HEK293 (cell line): Measurements from ENCODE around the gene RAPGEF5.
A peak's percentile ranks its signal among the peaks of the same experiment; 100 is the strongest.

Source experiments
- CTCF ChIA-PET: fragments of 350-600 bp; formaldehyde crosslinking; extraction: SDS; loops from one replicate; lab custom pipeline; 2021; ENCODE audit warnings: antibody characterized with exemption; lab: Yijun Ruan, JAX
- POLR2A ChIA-PET: fragments of 300-600 bp; formaldehyde crosslinking; extraction: SDS; loops from one replicate; lab custom pipeline; 2020; ENCODE audit warnings: antibody characterized with exemption, inconsistent platforms; lab: Yijun Ruan, JAX
- H3K27ac ChIP-seq: fragments of 200-500 bp; sonication (Bioruptor generic); 2 replicates; pipeline ENCODE4 v1.5.1; 2014; ENCODE audit warnings: low read depth, low read length, control low read depth, inconsistent platforms; ENCODE audit errors: extremely low read depth
- H3K36me3 ChIP-seq, 2 experiments: fragments of 200-500 bp in 1 of 2; sonication (Bioruptor generic) in 1 of 2; 1 replicate in 1 of 2; 2 replicates in 1 of 2; pipeline ENCODE4 v1.5.1; 2014 to 2017; ENCODE audit warnings: inconsistent platforms in 2 of 2, low read length in 2 of 2; ENCODE audit not compliant: control insufficient read depth in 2 of 2, insufficient read depth in 1 of 2
- H3K4me1 ChIP-seq: fragments of 200-500 bp; sonication (Bioruptor generic); 2 replicates; pipeline ENCODE4 v1.5.1; 2014; ENCODE audit warnings: mild to moderate bottlenecking, low read length, inconsistent platforms; ENCODE audit not compliant: control insufficient read depth, insufficient read depth
- H3K4me3 ChIP-seq: 2 replicates; pipeline ENCODE4 v1.5.1; 2011; ENCODE audit warnings: low read depth, mild to moderate bottlenecking, control low read depth, low read length, moderate library complexity
- H3K9me3 ChIP-seq: fragments of 200-500 bp; sonication (Bioruptor generic); 2 replicates; pipeline ENCODE4 v1.5.1; 2014; ENCODE audit warnings: low read depth, low read length, inconsistent platforms; ENCODE audit not compliant: control insufficient read depth, insufficient read depth
- CTCF ChIP-seq: fragments of 450-650 bp; formaldehyde crosslinking; IDR thresholded peaks from 2 replicates; pipeline ENCODE4 v1.5.1; 2016; ENCODE audit warnings: missing biosample characterization, missing genetic modification characterization
- IKZF3 ChIP-seq: fragments of 450-650 bp; IDR thresholded peaks from 2 replicates; pipeline ENCODE4 v1.5.0; 2018; ENCODE audit warnings: missing biosample characterization, mild to moderate bottlenecking, missing genetic modification characterization, moderate library complexity
- KLF9 ChIP-seq: fragments of 450-650 bp; formaldehyde crosslinking; IDR thresholded peaks from 2 replicates; pipeline ENCODE4 v1.5.1; 2016; ENCODE audit warnings: missing biosample characterization, missing genetic modification characterization, low read depth
- MZF1 ChIP-seq: fragments of 450-650 bp; formaldehyde crosslinking; IDR thresholded peaks from 2 replicates; pipeline ENCODE4 v1.5.1; 2017; ENCODE audit warnings: missing biosample characterization, missing genetic modification characterization, borderline replicate concordance
- SCRT2 ChIP-seq: fragments of 450-650 bp; formaldehyde crosslinking; IDR thresholded peaks from 2 replicates; pipeline ENCODE4 v1.5.1; 2016; ENCODE audit warnings: missing biosample characterization, missing genetic modification characterization
- SETDB1 ChIP-seq: IDR thresholded peaks from one replicate; pipeline ENCODE4 v1.6.1; 2017; ENCODE audit warnings: mild to moderate bottlenecking, low read length, moderate library complexity, mixed read lengths; ENCODE audit not compliant: insufficient read length
- ZBTB17 ChIP-seq: fragments of 450-650 bp; formaldehyde crosslinking; IDR thresholded peaks from 2 replicates; pipeline ENCODE4 v1.5.1; 2016; ENCODE audit warnings: missing biosample characterization, missing genetic modification characterization
- ZEB2 ChIP-seq: fragments of 450-650 bp; formaldehyde crosslinking; IDR thresholded peaks from 2 replicates; pipeline ENCODE4 v1.5.1; 2016; ENCODE audit warnings: missing biosample characterization, missing genetic modification characterization
- ZFHX2 ChIP-seq: fragments of 450-650 bp; formaldehyde crosslinking; conservative IDR thresholded peaks from 2 replicates; pipeline ENCODE4 v1.5.1; 2016; ENCODE audit warnings: missing biosample characterization, missing genetic modification characterization
- ZNF114 ChIP-seq: fragments of 450-650 bp; formaldehyde crosslinking; IDR thresholded peaks from 2 replicates; pipeline ENCODE4 v1.5.0; 2017; ENCODE audit warnings: missing biosample characterization, missing genetic modification characterization
- ZNF214 ChIP-seq: fragments of 450-650 bp; formaldehyde crosslinking; IDR thresholded peaks from 2 replicates; pipeline ENCODE4 v1.5.1; 2017; ENCODE audit warnings: missing biosample characterization, mild to moderate bottlenecking, missing genetic modification characterization, borderline replicate concordance
- ZNF280C ChIP-seq: fragments of 450-650 bp; formaldehyde crosslinking; IDR thresholded peaks from 2 replicates; pipeline ENCODE4 v1.5.1; 2016; ENCODE audit warnings: missing biosample characterization, missing genetic modification characterization
- ZNF423 ChIP-seq: fragments of 450-650 bp; formaldehyde crosslinking; IDR thresholded peaks from 2 replicates; pipeline ENCODE4 v1.5.1; 2016; ENCODE audit warnings: missing biosample characterization, missing genetic modification characterization
- ZNF433 ChIP-seq: fragments of 450-650 bp; formaldehyde crosslinking; IDR thresholded peaks from 2 replicates; pipeline ENCODE4 v1.5.1; 2016; ENCODE audit warnings: missing biosample characterization, missing genetic modification characterization, low read depth
- ZNF473 ChIP-seq: fragments of 450-650 bp; formaldehyde crosslinking; IDR thresholded peaks from 2 replicates; pipeline ENCODE4 v1.5.1; 2017; ENCODE audit warnings: missing biosample characterization, missing genetic modification characterization
- ZNF514 ChIP-seq: fragments of 450-650 bp; formaldehyde crosslinking; IDR thresholded peaks from 2 replicates; pipeline ENCODE4 v1.5.1; 2016; ENCODE audit warnings: missing biosample characterization, missing genetic modification characterization
- ZNF626 ChIP-seq: fragments of 450-650 bp; sonication (Bioruptor Pico); formaldehyde crosslinking; IDR thresholded peaks from 2 replicates; pipeline ENCODE4 v1.5.1; 2018; ENCODE audit warnings: missing biosample characterization, missing genetic modification characterization, inconsistent platforms
- ZNF658 ChIP-seq: fragments of 450-650 bp; formaldehyde crosslinking; IDR thresholded peaks from 2 replicates; pipeline ENCODE4; 2016; ENCODE audit warnings: missing biosample characterization, missing genetic modification characterization
- ZNF704 ChIP-seq: fragments of 450-650 bp; formaldehyde crosslinking; IDR thresholded peaks from 2 replicates; pipeline ENCODE4 v1.5.1; 2016; ENCODE audit warnings: missing biosample characterization, missing genetic modification characterization
- ZSCAN30 ChIP-seq: fragments of 450-650 bp; IDR thresholded peaks from 2 replicates; pipeline ENCODE4 v1.5.1; 2018; ENCODE audit warnings: missing biosample characterization, mild to moderate bottlenecking, missing genetic modification characterization, moderate library complexity
- TF ChIP-seq, protein P1 (sequence below): fragments of 450-650 bp; formaldehyde crosslinking; IDR thresholded peaks from 2 replicates; pipeline ENCODE4 v1.5.1; 2016; ENCODE audit warnings: missing biosample characterization, missing genetic modification characterization

Gene RAPGEF5

DNA sequence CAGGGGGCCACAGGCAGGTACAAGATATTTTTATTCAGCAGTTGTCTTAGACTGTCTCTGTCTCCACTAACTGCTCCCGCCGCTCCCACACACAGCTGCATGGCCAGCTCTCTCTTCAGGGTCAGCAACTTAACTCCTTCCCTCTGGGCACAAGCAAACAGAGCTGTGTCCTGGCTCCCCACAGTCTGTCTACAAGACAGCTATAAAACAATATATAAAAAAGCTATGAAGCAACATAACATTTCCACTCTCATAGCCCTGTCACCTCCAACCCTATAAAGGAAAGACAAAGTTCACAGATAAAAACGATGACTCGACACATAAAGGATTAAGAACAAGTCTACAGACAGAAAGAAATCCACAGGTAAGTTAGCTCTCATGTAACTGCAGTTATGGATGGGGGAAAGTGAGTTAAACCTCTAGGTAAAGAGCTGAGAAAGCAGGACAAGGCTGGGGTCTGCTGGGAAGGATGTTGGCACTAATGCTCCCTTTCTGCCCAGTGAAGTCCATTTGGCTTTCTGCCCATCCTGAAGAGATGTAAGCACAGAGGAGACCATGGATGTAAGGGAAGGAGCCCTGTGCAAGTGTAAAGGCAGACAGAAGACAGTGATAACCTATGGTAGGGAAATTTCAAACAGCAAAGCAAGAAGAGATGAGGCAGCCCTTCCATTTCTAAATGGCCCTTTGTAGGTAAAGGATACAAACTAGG is 27.0 kb downstream of the RAPGEF5 start:
- TF ChIP-seq SCRT2 (0 out of 2 replicates have a peak, but pooled peaks have one; percentile 31), ZBTB17 (tag by site-specific recombination) (peak; percentile 85)
- TF ChIP-seq, protein P1, sequence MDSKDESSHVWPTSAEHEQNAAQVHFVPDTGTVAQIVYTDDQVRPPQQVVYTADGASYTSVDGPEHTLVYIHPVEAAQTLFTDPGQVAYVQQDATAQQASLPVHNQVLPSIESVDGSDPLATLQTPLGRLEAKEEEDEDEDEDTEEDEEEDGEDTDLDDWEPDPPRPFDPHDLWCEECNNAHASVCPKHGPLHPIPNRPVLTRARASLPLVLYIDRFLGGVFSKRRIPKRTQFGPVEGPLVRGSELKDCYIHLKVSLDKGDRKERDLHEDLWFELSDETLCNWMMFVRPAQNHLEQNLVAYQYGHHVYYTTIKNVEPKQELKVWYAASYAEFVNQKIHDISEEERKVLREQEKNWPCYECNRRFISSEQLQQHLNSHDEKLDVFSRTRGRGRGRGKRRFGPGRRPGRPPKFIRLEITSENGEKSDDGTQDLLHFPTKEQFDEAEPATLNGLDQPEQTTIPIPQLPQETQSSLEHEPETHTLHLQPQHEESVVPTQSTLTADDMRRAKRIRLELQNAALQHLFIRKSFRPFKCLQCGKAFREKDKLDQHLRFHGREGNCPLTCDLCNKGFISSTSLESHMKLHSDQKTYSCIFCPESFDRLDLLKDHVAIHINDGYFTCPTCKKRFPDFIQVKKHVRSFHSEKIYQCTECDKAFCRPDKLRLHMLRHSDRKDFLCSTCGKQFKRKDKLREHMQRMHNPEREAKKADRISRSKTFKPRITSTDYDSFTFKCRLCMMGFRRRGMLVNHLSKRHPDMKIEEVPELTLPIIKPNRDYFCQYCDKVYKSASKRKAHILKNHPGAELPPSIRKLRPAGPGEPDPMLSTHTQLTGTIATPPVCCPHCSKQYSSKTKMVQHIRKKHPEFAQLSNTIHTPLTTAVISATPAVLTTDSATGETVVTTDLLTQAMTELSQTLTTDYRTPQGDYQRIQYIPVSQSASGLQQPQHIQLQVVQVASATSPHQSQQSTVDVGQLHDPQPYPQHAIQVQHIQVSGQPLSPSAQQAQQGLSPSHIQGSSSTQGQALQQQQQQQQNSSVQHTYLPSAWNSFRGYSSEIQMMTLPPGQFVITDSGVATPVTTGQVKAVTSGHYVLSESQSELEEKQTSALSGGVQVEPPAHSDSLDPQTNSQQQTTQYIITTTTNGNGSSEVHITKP (tag by site-specific recombination), result no peak
- TF ChIP-seq, all 188 proteins: peak for 2
- CTCF ChIA-PET, result interaction anchor here (0.5 to 0.9 kb wide), 3 partner anchors 27 to 660 kb away, joined by 3 to 9 read pairs (median 3); no protein-coding TSS in a partner anchor
- H3K4me1 ChIP-seq, result peaks cover 29% of the 10 kb centered on the region
- H3K9me3 ChIP-seq, result no peaks in the 10 kb centered on the region
- POLR2A ChIA-PET, result no interaction called here
- H3K27ac ChIP-seq, result no peak overlapping the region
- no peak overlapping the region for H3K4me3 ChIP-seq
- no peaks in the 10 kb centered on the region for H3K36me3 ChIP-seq

GRCh38 chr7:22326181-22326580 is 30.8 kb downstream of the RAPGEF5 start:
- no peak for TF ChIP-seq ZNF214 (tag by site-specific recombination)
- TF ChIP-seq MZF1, result no peak
- no peak for TF ChIP-seq ZNF423
- TF ChIP-seq CTCF (tag by site-specific recombination), result no peak
- TF ChIP-seq SETDB1, result no peak
- no peak for TF ChIP-seq ZEB2 (tag by site-specific recombination)
- TF ChIP-seq ZFHX2 (tag by site-specific recombination), result no peak
- no peak for TF ChIP-seq ZNF514 (tag by site-specific recombination)
- no peak for TF ChIP-seq ZNF433 (tag by site-specific recombination)
- no peak for TF ChIP-seq IKZF3 (tag by site-specific recombination)
- TF ChIP-seq ZNF704 (tag by site-specific recombination), result no peak
- TF ChIP-seq ZNF473 (tag by site-specific recombination), result no peak
- TF ChIP-seq ZNF114, result no peak
- no peak for TF ChIP-seq ZSCAN30 (tag by site-specific recombination)
- TF ChIP-seq ZNF280C (tag by site-specific recombination), result no peak
- TF ChIP-seq ZNF658, result no peak
- TF ChIP-seq ZNF626 (tag by site-specific recombination), result no peak
- TF ChIP-seq KLF9, result no peak
- TF ChIP-seq, all 188 proteins: peak for 0
- Histone ChIP-seq H3K27ac (no peak overlapping the region), H3K36me3 (no peaks in the 10 kb centered on the region), H3K9me3 (no peaks in the 10 kb centered on the region), H3K4me3 (no peak overlapping the region), H3K4me1 (peaks cover 25% of the 10 kb centered on the region)
- ChIA-PET CTCF (no interaction called here), POLR2A (no interaction called here)
